ENCODE results near the gene CLCN7. TPM values are rescaled to one million over a fixed set of nuclear protein-coding genes. Genes with fewer than 3 reads are reported as not detected.

Gene CLCN7
- total and polyA plus RNA-seq, 9 donors = 16.3 to 70.9 (median 54.4) TPM

DNA sequence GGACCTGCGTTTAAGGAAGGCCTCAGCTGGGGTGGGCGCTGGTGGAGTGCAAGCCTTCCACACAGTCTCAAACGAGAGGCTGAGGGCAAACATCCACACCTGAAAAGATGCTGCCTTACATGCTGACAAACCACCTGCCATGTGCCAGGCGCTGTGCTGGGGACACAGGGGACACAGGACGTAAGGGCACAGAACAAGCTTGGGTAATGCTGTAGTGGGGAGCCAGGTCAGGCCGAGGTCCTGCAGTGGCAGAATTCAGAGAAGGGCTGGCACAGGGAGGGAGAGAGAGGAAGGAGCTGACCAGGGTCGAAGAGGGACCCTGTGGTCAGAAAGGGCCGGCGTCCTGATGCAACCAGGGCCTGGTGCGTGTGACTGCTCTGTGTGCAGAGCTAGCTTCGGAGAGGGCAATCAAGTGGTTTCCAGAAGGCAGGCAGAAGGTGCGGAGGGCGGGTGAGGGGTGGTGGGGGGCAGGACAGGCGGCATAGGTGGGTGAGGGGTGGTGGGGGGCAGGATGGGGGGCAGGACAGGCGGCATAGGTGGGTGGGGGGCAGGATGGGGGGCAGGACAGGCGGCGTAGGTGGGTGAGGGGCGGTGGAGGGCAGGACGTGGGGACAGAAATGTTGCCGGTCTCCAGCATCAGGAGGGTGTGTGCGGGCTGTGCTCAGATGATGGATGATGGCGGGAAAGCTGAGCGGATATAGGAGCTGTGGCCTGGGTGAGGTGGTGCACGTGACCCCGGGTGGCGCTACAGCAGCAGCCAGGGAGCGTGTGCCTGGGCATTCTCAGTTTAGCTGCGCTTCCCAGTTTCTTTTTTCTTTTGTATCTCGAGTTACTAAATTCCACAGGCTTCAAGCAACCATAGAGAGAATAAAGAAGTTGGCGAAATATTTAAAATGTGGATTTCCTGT is 37.1 kb upstream of the CLCN7 start:
- WGBS, 3 donors = 75 to 81% (median 80%) methylated on average over 30 of the region's 30 CpGs
- intact Hi-C loops (cut with DNase I) = no loop called here
- Histone ChIP-seq H3K27ac (no peak overlapping the region), H3K27me3 (no peaks in the 10 kb centered on the region), H3K36me3 (no peaks in the 10 kb centered on the region), H3K4me1 (ENCODE audit: insufficient read depth) (no peaks in the 10 kb centered on the region), H3K9me3 (no peaks in the 10 kb centered on the region), H3K4me3 (no peak overlapping the region)
- TF ChIP-seq EP300 (IDR thresholded peaks at IDR 0.05) (no peak), POLR2A (IDR thresholded peaks at IDR 0.05) (no peak)
- TF ChIP-seq, protein P1, sequence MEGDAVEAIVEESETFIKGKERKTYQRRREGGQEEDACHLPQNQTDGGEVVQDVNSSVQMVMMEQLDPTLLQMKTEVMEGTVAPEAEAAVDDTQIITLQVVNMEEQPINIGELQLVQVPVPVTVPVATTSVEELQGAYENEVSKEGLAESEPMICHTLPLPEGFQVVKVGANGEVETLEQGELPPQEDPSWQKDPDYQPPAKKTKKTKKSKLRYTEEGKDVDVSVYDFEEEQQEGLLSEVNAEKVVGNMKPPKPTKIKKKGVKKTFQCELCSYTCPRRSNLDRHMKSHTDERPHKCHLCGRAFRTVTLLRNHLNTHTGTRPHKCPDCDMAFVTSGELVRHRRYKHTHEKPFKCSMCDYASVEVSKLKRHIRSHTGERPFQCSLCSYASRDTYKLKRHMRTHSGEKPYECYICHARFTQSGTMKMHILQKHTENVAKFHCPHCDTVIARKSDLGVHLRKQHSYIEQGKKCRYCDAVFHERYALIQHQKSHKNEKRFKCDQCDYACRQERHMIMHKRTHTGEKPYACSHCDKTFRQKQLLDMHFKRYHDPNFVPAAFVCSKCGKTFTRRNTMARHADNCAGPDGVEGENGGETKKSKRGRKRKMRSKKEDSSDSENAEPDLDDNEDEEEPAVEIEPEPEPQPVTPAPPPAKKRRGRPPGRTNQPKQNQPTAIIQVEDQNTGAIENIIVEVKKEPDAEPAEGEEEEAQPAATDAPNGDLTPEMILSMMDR (IDR thresholded peaks at IDR 0.05) = no peak
- DNase-seq = no peak

DNA sequence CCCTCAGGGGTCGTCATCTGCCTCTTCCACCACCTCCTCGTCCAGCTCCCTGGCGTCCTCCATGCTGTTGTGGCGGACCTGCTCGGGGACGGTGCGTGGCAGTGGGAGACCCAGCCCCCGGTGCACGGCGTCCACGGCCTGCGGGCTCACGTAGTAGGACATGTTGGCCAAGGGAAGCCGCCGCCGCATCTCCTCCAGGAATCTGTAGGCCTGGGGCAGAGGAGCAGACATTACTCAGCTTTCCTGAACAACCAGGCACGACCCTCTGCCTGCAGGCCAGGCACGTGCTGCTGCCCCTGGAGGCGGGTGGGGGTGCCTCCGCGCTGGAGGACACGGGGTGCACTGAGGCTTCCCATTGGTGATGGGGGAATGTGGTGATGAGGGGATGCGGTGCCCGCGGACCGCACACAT is 36.1 kb upstream of the CLCN7 start:
- no peak for DNase-seq
- no peaks in the 10 kb centered on the region for H3K4me1 ChIP-seq (ENCODE audit: insufficient read depth)
- TF ChIP-seq EP300 (IDR thresholded peaks at IDR 0.05) (no peak), POLR2A (IDR thresholded peaks at IDR 0.05) (no peak)
- TF ChIP-seq, protein P1 (IDR thresholded peaks at IDR 0.05) = no peak
- intact Hi-C loops (cut with DNase I) = no loop called here
- H3K9me3 ChIP-seq = no peaks in the 10 kb centered on the region
- WGBS, 3 donors = 88 to 90% (median 90%) methylated on average over 26 of the region's 26 CpGs
- no peaks in the 10 kb centered on the region for H3K27me3 ChIP-seq
- H3K4me3 ChIP-seq = no peak overlapping the region
- H3K27ac ChIP-seq = no peak overlapping the region
- H3K36me3 ChIP-seq = no peaks in the 10 kb centered on the region

- Histone ChIP-seq H3K27ac (no peak overlapping the region), H3K27me3 (no peaks in the 10 kb centered on the region), H3K9me3 (no peaks in the 10 kb centered on the region), H3K4me3 (no peak overlapping the region), H3K4me1 (ENCODE audit: insufficient read depth) (no peaks in the 10 kb centered on the region), H3K36me3 (no peaks in the 10 kb centered on the region)
- DNase-seq = no peak
- TF ChIP-seq POLR2A (IDR thresholded peaks at IDR 0.05) (no peak), EP300 (IDR thresholded peaks at IDR 0.05) (no peak)
- TF ChIP-seq, protein P1 (IDR thresholded peaks at IDR 0.05) = no peak
- intact Hi-C loops (cut with DNase I) = no loop called here
- 79 to 83% (median 79%) methylated on average over 10 of the region's 10 CpGs for WGBS, 3 donors
These were observed 35.4 kb upstream of the CLCN7 start for GRCh38 chr16:1510272-1510671.

GRCh38 chr16:1509307-1510221 is 34.7 kb upstream of the CLCN7 start:
- TF ChIP-seq EP300 (IDR thresholded peaks at IDR 0.05) (no peak), POLR2A (IDR thresholded peaks at IDR 0.05) (no peak)
- TF ChIP-seq, protein P1 (IDR thresholded peaks at IDR 0.05) = no peak
- no peak overlapping the region for H3K27ac ChIP-seq
- WGBS, 3 donors = 76 to 83% (median 81%) methylated on average over 31 to 44 of the region's 44 CpGs
- H3K9me3 ChIP-seq = no peaks in the 10 kb centered on the region
- no peak overlapping the region for H3K4me3 ChIP-seq
- no peaks in the 10 kb centered on the region for H3K27me3 ChIP-seq
- DNase-seq = no peak
- no peaks in the 10 kb centered on the region for H3K4me1 ChIP-seq (ENCODE audit: insufficient read depth)
- H3K36me3 ChIP-seq = no peaks in the 10 kb centered on the region
- intact Hi-C loops (cut with DNase I) = no loop called here

Data from ovary (tissue), 9 donors.